ENCODE results near the gene BTAF1.

- TF ChIP-seq CTCF (IDR thresholded peaks at IDR 0.05) (no peak), IRF2 (CRISPR knock-in tag; IDR thresholded peaks at IDR 0.05; ENCODE audit: borderline replicate concordance, low read depth) (no peak), SP1 (CRISPR knock-in tag; conservative IDR thresholded peaks at IDR 0.05) (no peak), SMAD3 (CRISPR knock-in tag; IDR thresholded peaks at IDR 0.05; ENCODE audit: borderline replicate concordance) (no peak), ZNF121 (CRISPR knock-in tag; IDR thresholded peaks at IDR 0.05) (no peak)
- TF ChIP-seq, protein P1, sequence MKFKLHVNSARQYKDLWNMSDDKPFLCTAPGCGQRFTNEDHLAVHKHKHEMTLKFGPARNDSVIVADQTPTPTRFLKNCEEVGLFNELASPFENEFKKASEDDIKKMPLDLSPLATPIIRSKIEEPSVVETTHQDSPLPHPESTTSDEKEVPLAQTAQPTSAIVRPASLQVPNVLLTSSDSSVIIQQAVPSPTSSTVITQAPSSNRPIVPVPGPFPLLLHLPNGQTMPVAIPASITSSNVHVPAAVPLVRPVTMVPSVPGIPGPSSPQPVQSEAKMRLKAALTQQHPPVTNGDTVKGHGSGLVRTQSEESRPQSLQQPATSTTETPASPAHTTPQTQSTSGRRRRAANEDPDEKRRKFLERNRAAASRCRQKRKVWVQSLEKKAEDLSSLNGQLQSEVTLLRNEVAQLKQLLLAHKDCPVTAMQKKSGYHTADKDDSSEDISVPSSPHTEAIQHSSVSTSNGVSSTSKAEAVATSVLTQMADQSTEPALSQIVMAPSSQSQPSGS (CRISPR knock-in tag; IDR thresholded peaks at IDR 0.05; ENCODE audit: borderline replicate concordance, low read depth) = no peak
- TF ChIP-seq, protein P2, sequence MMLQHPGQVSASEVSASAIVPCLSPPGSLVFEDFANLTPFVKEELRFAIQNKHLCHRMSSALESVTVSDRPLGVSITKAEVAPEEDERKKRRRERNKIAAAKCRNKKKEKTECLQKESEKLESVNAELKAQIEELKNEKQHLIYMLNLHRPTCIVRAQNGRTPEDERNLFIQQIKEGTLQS (CRISPR knock-in tag; conservative IDR thresholded peaks at IDR 0.05) = no peak
Observed at GRCh38 chr10:92005978-92006377, 82.4 kb downstream of the BTAF1 start.
